K562 (cell line): ENCODE measurements around the gene UPF1. TPM values are rescaled to one million over a fixed set of nuclear protein-coding genes. Genes with fewer than 3 reads are reported as not detected.

Experiments
- ATAC-seq: fragments of 200-7000 bp; cut with Tn5 transposase; 3 replicates; pipeline ENCODE4 v1.9.1; 2020; ENCODE audit warnings: moderate library complexity
- BruUV-seq: library from RNA; stranded (reverse); fragments of 400-500 nt; replicated peaks from 2 replicates; lab custom pipeline; 2021; lab: Mats Ljungman, UMichigan
- CTCF ChIA-PET: fragments of 300-600 bp; formaldehyde crosslinking; extraction: SDS; loops from one replicate; lab custom pipeline; 2021; ENCODE audit warnings: low intra/inter-chr PET ratio; lab: Yijun Ruan, JAX
- POLR2A ChIA-PET: fragments of 300-600, 350-650 bp; sonication (Branson Sonifier 250); formaldehyde crosslinking; extraction: SDS; loops from one replicate; lab custom pipeline; 2021; ENCODE audit warnings: antibody characterized with exemption, inconsistent platforms; lab: Yijun Ruan, JAX
- DNase-seq, 4 experiments: peaks; one replicate each; pipeline versions ENCODE4 v3.0.0 to v3.0.0-alpha.2; 2011 to 2018; ENCODE audit warnings: low spot score in 3 of 4, mixed read lengths in 3 of 4; ENCODE audit errors: extremely low read depth in 1 of 4
- FAIRE-seq: peaks from 2 replicates; lab custom pipeline; 2011; peaks lifted over from hg19 to GRCh38; lab: Jason Lieb, UNC
- H2AFZ ChIP-seq: 2 replicates; pipeline ENCODE4 v1.6.0; 2011; ENCODE audit warnings: low read depth, low read length, control low read depth, inconsistent platforms
- H3K27ac ChIP-seq: fragments of 200-600 bp; 3 replicates; pipeline ENCODE4 v1.8.0; 2011; ENCODE audit warnings: low read depth, mild to moderate bottlenecking, control low read depth, inconsistent platforms, low read length, moderate library complexity, mixed read lengths; ENCODE audit errors: extremely low read depth
- H3K27me3 ChIP-seq, 2 experiments: fragments of 300-600 bp in 1 of 2; 2 replicates in 1 of 2; 3 replicates in 1 of 2; pipeline versions ENCODE4 v1.6.0 to v1.8.0; 2011; ENCODE audit warnings: inconsistent platforms in 2 of 2, low read length in 2 of 2, mild to moderate bottlenecking in 1 of 2, mixed read lengths in 1 of 2, moderate library complexity in 1 of 2; ENCODE audit not compliant: control insufficient read depth in 2 of 2, insufficient read depth in 2 of 2
- H3K36me3 ChIP-seq: fragments of 300-600 bp; 3 replicates; pipeline ENCODE4 v1.8.0; 2011; ENCODE audit warnings: mild to moderate bottlenecking, low read length, inconsistent platforms; ENCODE audit not compliant: control insufficient read depth, insufficient read depth
- H3K4me1 ChIP-seq, 2 experiments: fragments of 200-600 bp in 1 of 2; replicated peaks in 1 of 2; 2 replicates in 1 of 2; 3 replicates in 1 of 2; pipeline versions ENCODE4 v1.5.1 to v1.8.0; 2011; ENCODE audit warnings: inconsistent platforms in 2 of 2, low read length in 2 of 2, mild to moderate bottlenecking in 1 of 2, mixed read lengths in 1 of 2, moderate library complexity in 1 of 2; ENCODE audit not compliant: control insufficient read depth in 2 of 2, insufficient read depth in 2 of 2
- H3K4me2 ChIP-seq: 2 replicates; pipeline ENCODE4 v1.6.1; 2011; ENCODE audit warnings: low read length, control low read depth, inconsistent platforms, mixed read lengths; ENCODE audit not compliant: insufficient read depth
- H3K4me3 ChIP-seq: fragments of 200-600 bp; sonication (generic), shearing (Covaris generic); 2 replicates; pipeline ENCODE4 v1.5.1; 2016; ENCODE audit warnings: control low read depth, inconsistent platforms
- H3K79me2 ChIP-seq: fragments of 200-600 bp; 3 replicates; pipeline ENCODE4 v1.8.0; 2011; ENCODE audit warnings: low read length, inconsistent platforms; ENCODE audit not compliant: control insufficient read depth, insufficient read depth
- H3K9ac ChIP-seq, 2 experiments: 2 replicates each; pipeline versions ENCODE4 v1.6.0 to v1.6.1; 2011; ENCODE audit warnings: low read depth in 2 of 2, low read length in 2 of 2, control low read depth in 1 of 2, inconsistent platforms in 1 of 2, mild to moderate bottlenecking in 1 of 2, mixed read lengths in 1 of 2; ENCODE audit not compliant: insufficient read depth in 1 of 2
- H3K9me1 ChIP-seq: one replicate; pipeline ENCODE4 v1.6.0; 2011; ENCODE audit warnings: inconsistent platforms, mild to moderate bottlenecking, low read length, moderate library complexity; ENCODE audit not compliant: control insufficient read depth, insufficient read depth
- H3K9me3 ChIP-seq: replicated peaks from 2 replicates; pipeline ENCODE4 v1.5.1; 2011; ENCODE audit warnings: low read depth, low read length, inconsistent platforms; ENCODE audit not compliant: control insufficient read depth, insufficient read depth
- H4K20me1 ChIP-seq: replicated peaks from 2 replicates; pipeline ENCODE4 v1.6.1; 2011; ENCODE audit warnings: low read length, inconsistent platforms, mixed read lengths; ENCODE audit not compliant: control insufficient read depth, insufficient read depth
- DIDO1 ChIP-seq: fragments of 450-650 bp; IDR thresholded peaks from 2 replicates; pipeline ENCODE4 v1.6.1; 2016; ENCODE audit warnings: low read depth, missing biosample characterization, missing genetic modification characterization
- EGR1 ChIP-seq: fragments of 450-650 bp; conservative IDR thresholded peaks from 2 replicates; pipeline ENCODE4 v1.6.1; 2017; ENCODE audit warnings: mild to moderate bottlenecking
- ESRRA ChIP-seq: fragments of 450-650 bp; IDR thresholded peaks from 2 replicates; pipeline ENCODE4 v1.6.1; 2014; ENCODE audit warnings: low read depth, mild to moderate bottlenecking, moderate library complexity, borderline replicate concordance
- POLR2G ChIP-seq: fragments of 200-400 bp; formaldehyde crosslinking; IDR thresholded peaks from 2 replicates; pipeline ENCODE4 v1.6.1; 2017; ENCODE audit warnings: low read depth, mild to moderate bottlenecking, antibody characterized with exemption, low read length, moderate library complexity
- ZFPM2 ChIP-seq: fragments of 250-450 bp; sonication (Bioruptor Pico); IDR thresholded peaks from 2 replicates; pipeline ENCODE4 v1.5.1; 2022; ENCODE audit warnings: mild to moderate bottlenecking
- WGBS: fragments of 100-300 bp; shearing (Covaris generic); methylation state at CpG from one replicate; pipeline ENCODE4 v1.1.6; 2016; ENCODE audit warnings: low coverage, mixed read lengths; ENCODE audit not compliant: insufficient coverage; ENCODE audit errors: missing lambda C conversion rate; 5-methylcytosine and 5-hydroxymethylcytosine counted together
- in situ Hi-C: fragments of 300-500 bp; cut with MboI; formaldehyde crosslinking; loops from 4 replicates; pipeline ENCODE4 v1.15.0; 2018; ENCODE audit warnings: inconsistent platforms, mixed read lengths
- intact Hi-C: fragments of 100-400 bp; cut with micrococcal nuclease; formaldehyde crosslinking; loops from 2 replicates; pipeline ENCODE4 v1.14.2; 2022
- polyA plus RNA-seq, 8 experiments: library from polyadenylated mRNA; depleted of rRNA in 4 of 8; stranded (reverse) in 5 of 8; unstranded in 3 of 8; fragments of >200 nt; fragmentation: Nextera tagmentation in 2 of 8; fragmentation: Illumina TruSeq in 1 of 8; extraction: Ambion mirVana in 2 of 8; extraction: Trizol in 1 of 8; gene quantifications; 2 replicates each; pipeline versions ENCODE4 v1.2.1 to v1.2.3, GENCODE V29; 2011 to 2014; ENCODE audit warnings: inconsistent platforms in 1 of 8, missing spikeins in 1 of 8
- total RNA-seq, 7 experiments: library from RNA; depleted of rRNA in 6 of 7; stranded (reverse); fragments of >200 nt in 6 of 7; fragmentation: Illumina TruSeq in 2 of 7; extraction: Trizol in 2 of 7; gene quantifications; 2 replicates each; pipeline versions ENCODE4 v1.2.1 to v1.2.3, GENCODE V29; 2011 to 2021; ENCODE audit warnings: low replicate concordance in 1 of 7
- TF ChIP-seq, protein P1 (sequence below): fragments of 250-450 bp; sonication (Bioruptor Pico); IDR thresholded peaks from 2 replicates; pipeline ENCODE4 v1.5.0; 2021; ENCODE audit warnings: mild to moderate bottlenecking, borderline replicate concordance

UPF1 gene
- total and polyA plus RNA-seq, 9 of the 15 experiments (the other 6 are each of a cell fraction or from before 2014, with no cell fraction given), result 0.34 to 103 (median 27.9) TPM

- no peak for TF ChIP-seq DIDO1 (tag)
- TF ChIP-seq POLR2G, result 0 out of 2 replicates have a peak, but pooled peaks have one; percentile 16
- no peak for TF ChIP-seq ESRRA
- TF ChIP-seq, protein P1, sequence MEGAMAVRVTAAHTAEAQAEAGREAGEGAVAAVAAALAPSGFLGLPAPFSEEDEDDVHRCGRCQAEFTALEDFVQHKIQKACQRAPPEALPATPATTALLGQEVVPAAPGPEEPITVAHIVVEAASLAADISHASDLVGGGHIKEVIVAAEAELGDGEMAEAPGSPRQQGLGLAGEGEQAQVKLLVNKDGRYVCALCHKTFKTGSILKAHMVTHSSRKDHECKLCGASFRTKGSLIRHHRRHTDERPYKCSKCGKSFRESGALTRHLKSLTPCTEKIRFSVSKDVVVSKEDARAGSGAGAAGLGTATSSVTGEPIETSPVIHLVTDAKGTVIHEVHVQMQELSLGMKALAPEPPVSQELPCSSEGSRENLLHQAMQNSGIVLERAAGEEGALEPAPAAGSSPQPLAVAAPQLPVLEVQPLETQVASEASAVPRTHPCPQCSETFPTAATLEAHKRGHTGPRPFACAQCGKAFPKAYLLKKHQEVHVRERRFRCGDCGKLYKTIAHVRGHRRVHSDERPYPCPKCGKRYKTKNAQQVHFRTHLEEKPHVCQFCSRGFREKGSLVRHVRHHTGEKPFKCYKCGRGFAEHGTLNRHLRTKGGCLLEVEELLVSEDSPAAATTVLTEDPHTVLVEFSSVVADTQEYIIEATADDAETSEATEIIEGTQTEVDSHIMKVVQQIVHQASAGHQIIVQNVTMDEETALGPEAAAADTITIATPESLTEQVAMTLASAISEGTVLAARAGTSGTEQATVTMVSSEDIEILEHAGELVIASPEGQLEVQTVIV (CRISPR knock-in tag), result no peak
- no peak for TF ChIP-seq ZFPM2 (CRISPR knock-in tag)
- TF ChIP-seq EGR1, result peak; percentile 74
- TF ChIP-seq, all 486 proteins: peak for 2
- peaks cover 2 to 38% of the 10 kb centered on the region in 2 experiments; a peak in 3 of 5 replicates for H3K4me1 ChIP-seq
- no TSS peak for BruUV-seq
Observed at GRCh38 chr19:18848878-18849661, 17.3 kb downstream of the UPF1 start.

More at GRCh38 chr19:18848878-18849661, 17.3 kb downstream of the UPF1 start:
- no peak overlapping the region for H3K4me3 ChIP-seq
- no peak overlapping the region for H3K4me2 ChIP-seq
- FAIRE-seq (no peak), ATAC-seq (no peak), DNase-seq (peak in 1 of 4 experiments; percentile 47)
- WGBS, result 77% methylated on average over 19 of the region's 23 CpGs
- peaks cover 42% of the 10 kb centered on the region for H4K20me1 ChIP-seq
- ChIA-PET POLR2A (interaction anchor here (0.5 to 1.5 kb wide), 8 partner anchors 9 to 391 kb away, joined by 3 to 4 read pairs (median 3); no protein-coding TSS in a partner anchor), CTCF (no interaction called here)
- H3K36me3 ChIP-seq, result peaks cover 94% of the 10 kb centered on the region
- no peaks in the 10 kb centered on the region for H3K9me3 ChIP-seq
- intact Hi-C loops, result loop anchor here (10.0 kb wide), 1 partner anchor 254 kb away; no protein-coding TSS in a partner anchor
- H3K27ac ChIP-seq, result no peak overlapping the region
- peaks cover 12% of the 10 kb centered on the region for H3K9me1 ChIP-seq
- H3K27me3 ChIP-seq, result no peaks in the 10 kb centered on the region; a peak in 1 of 5 replicates
- peaks cover 57% of the 10 kb centered on the region for H3K79me2 ChIP-seq
- peak overlapping the region in 1 of 2 experiments; percentile 81; a peak in 2 of 4 replicates for H3K9ac ChIP-seq
- in situ Hi-C loops, result no loop called here
- no peak overlapping the region for H2AFZ ChIP-seq
